A549 treated with AZD9567 at 1 μM for 4 hours (cell line): ENCODE measurements around the gene MAGEB6B. TPM values are rescaled to one million over a fixed set of nuclear protein-coding genes. Genes with fewer than 3 reads are reported as not detected.

Experiments used
- total RNA-seq: library from RNA; stranded (reverse); fragments of 200-300 nt; extraction: Qiagen RNA extraction; gene quantifications from 5 replicates; pipeline ENCODE4 v1.2.3, GENCODE V29; 2022; ENCODE audit not compliant: insufficient read depth

The MAGEB6B gene
- total RNA-seq: not detected in 5 replicates

GRCh38 chrX:26160301-26160700 is at the start of gene MAGEB6B:
MAGEB6B (plus strand) TSS chrX:26160601; CDS start chrX:26160601, 0 bp downstream.

GRCh38 chrX:26138274-26138673 is 22.1 kb upstream of the MAGEB6B start, which contains the start of gene MAGEB18:
MAGEB18 (plus strand) TSS chrX:26138343; CDS start chrX:26138986, 643 bp downstream.

GRCh38 chrX:26192204-26192603 is 31.8 kb downstream of the MAGEB6B start, which contains the start of gene MAGEB6:
MAGEB6 (plus strand) TSS chrX:26192440; CDS start chrX:26193847, 1,407 bp downstream.

Other genes starting within 250 kb of the MAGEB6B start
- not detected in 5 replicates for gene MAGEB18, start 22.3 kb upstream of the MAGEB6B start, total RNA-seq
- 0.03 to 0.05 TPM in 2 of 5 replicates, not detected in the others for gene MAGEB6, start 31.8 kb downstream of the MAGEB6B start, total RNA-seq
- gene MAGEB5, start 55.6 kb downstream of the MAGEB6B start, total RNA-seq: not detected in 5 replicates